ENCODE results near the gene TMEM272. TPM values are rescaled to one million over a fixed set of nuclear protein-coding genes. Genes with fewer than 3 reads are reported as not detected.

Gene TMEM272
- total and polyA plus RNA-seq, 2 donors (not counting 3 experiments of a cell fraction or from before 2014, with no cell fraction given): not detected

DNA sequence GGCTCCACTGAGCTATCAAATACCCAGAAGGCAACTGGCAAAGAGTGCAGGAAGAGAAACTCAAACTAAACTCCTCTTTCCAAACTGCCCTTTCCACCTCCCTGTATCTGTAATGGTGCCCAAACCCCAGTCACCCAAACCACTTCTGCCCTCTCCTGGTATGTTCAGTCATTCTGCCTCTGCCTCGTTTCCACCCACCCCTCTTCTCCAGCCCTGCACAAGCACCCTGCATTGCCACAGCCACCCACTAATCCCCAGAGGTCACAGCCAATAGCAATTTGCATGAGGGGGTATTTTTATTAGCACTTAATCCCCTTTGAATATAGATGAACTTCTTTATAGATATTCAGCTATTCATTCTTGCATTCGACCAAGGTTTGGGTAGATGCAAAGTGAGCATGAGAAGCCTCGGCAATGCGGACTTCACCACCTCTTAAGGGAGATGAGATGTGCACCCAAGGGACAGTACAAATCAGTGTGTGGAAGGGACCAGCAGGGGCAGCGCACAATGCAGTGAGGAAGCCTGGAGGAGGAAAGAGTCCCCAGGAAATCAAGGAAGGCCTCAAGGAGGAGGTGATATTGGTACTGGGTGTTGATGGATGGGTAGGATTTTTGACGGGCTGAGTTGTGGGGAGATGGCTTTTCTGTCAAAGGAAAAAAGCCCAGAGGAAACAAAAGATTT is 12.4 kb downstream of the TMEM272 start:
- no peak overlapping the region for H3K4me3 ChIP-seq (replicated peaks in 1 of 3; ENCODE audit: insufficient read depth in 1 of 3, low read depth in 1 of 3, low read length in 3 of 3)
- dilution Hi-C loops (cut with MboI; ENCODE audit: extremely low pct_ligation_motif_present, low sequenced_read_pairs) (no loop called here), intact Hi-C loops (cut with micrococcal nuclease) (no loop called here)
- H3K9ac ChIP-seq (replicated peaks; ENCODE audit: extremely low read depth, insufficient read depth, low read length): no peak overlapping the region
- H3K36me3 ChIP-seq (ENCODE audit: control insufficient read depth in 2 of 2, extremely low read depth in 1 of 2, insufficient read depth in 2 of 2, low read length in 2 of 2): no peaks in the 10 kb centered on the region
- H3K4me1 ChIP-seq (ENCODE audit: control insufficient read depth, extremely low read depth, insufficient read depth, low read length): no peaks in the 10 kb centered on the region
- H4K20me1 ChIP-seq (replicated peaks; ENCODE audit: control insufficient read depth, extremely low read depth, insufficient read depth, low read length): no peaks in the 10 kb centered on the region
- H2AFZ ChIP-seq (ENCODE audit: low read depth, low read length): no peak overlapping the region
- H3K9me1 ChIP-seq (replicated peaks; ENCODE audit: control insufficient read depth, extremely low read depth, insufficient read depth, low read length): no peaks in the 10 kb centered on the region
- FAIRE-seq: no peak
- H3K4me2 ChIP-seq (ENCODE audit: insufficient read depth, low read length): no peak overlapping the region
- CTCF ChIA-PET: interaction anchor here (1.3 to 3.7 kb wide), 5 partner anchors 13 to 707 kb away, joined by 3 to 15 read pairs (median 6); partner anchors contain the start of gene TMEM272
- peak; percentile 24 for DNase-seq (ENCODE audit: low read depth, low spot score)
- POLR2A ChIA-PET: no interaction called here
- TF ChIP-seq JUN (IDR thresholded peaks at IDR 0.05; ENCODE audit: borderline replicate concordance, insufficient read depth, insufficient read length, low read depth): no peak
- TF ChIP-seq, protein P1, sequence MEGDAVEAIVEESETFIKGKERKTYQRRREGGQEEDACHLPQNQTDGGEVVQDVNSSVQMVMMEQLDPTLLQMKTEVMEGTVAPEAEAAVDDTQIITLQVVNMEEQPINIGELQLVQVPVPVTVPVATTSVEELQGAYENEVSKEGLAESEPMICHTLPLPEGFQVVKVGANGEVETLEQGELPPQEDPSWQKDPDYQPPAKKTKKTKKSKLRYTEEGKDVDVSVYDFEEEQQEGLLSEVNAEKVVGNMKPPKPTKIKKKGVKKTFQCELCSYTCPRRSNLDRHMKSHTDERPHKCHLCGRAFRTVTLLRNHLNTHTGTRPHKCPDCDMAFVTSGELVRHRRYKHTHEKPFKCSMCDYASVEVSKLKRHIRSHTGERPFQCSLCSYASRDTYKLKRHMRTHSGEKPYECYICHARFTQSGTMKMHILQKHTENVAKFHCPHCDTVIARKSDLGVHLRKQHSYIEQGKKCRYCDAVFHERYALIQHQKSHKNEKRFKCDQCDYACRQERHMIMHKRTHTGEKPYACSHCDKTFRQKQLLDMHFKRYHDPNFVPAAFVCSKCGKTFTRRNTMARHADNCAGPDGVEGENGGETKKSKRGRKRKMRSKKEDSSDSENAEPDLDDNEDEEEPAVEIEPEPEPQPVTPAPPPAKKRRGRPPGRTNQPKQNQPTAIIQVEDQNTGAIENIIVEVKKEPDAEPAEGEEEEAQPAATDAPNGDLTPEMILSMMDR (IDR thresholded peaks at IDR 0.05; ENCODE audit: extremely low read depth in 1 of 2, insufficient read depth in 1 of 2, low read depth in 1 of 2, low read length in 2 of 2): peak in 1 of 2 donors; percentile 28
- H3K27me3 ChIP-seq (ENCODE audit: control insufficient read depth in 2 of 2, insufficient read depth in 2 of 2, low read length in 2 of 2): peaks cover 0 to 6% of the 10 kb centered on the region in 2 experiments
- no TSS peak for BruUV-seq (replicated peaks)
- no peaks in the 10 kb centered on the region for H3K9me3 ChIP-seq (replicated peaks; ENCODE audit: control insufficient read depth, insufficient read depth, low read length)
- no peaks in the 10 kb centered on the region for H3K79me2 ChIP-seq (ENCODE audit: control insufficient read depth, insufficient read depth, low read length)
- no peak overlapping the region for H3K27ac ChIP-seq (ENCODE audit: insufficient read depth, low read depth, low read length)

DNA sequence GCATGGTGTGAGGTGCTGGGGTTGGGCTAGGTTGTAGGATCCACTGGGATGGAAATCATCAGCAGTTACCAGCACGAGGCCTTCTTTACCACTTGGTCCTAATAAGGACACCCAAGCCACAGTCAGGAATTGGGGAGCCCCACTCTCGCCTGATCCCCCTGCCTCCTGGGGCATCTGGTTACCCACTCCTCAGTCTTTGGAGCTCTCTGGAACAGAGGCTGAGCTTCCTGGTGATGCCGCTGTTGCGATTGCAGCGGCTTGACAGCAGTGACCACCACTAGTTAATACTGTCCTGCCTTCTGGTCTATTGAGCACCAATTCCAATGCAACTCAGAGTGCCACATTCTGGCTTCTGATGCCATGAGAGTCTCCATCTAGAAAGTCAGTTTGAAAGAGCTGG is 13.5 kb downstream of the TMEM272 start:
- H3K9me1 ChIP-seq (replicated peaks; ENCODE audit: control insufficient read depth, extremely low read depth, insufficient read depth, low read length): no peaks in the 10 kb centered on the region
- no peaks in the 10 kb centered on the region for H3K9me3 ChIP-seq (replicated peaks; ENCODE audit: control insufficient read depth, insufficient read depth, low read length)
- H3K27me3 ChIP-seq (ENCODE audit: control insufficient read depth in 2 of 2, insufficient read depth in 2 of 2, low read length in 2 of 2): peaks cover 0 to 8% of the 10 kb centered on the region in 2 experiments
- H3K79me2 ChIP-seq (ENCODE audit: control insufficient read depth, insufficient read depth, low read length): no peaks in the 10 kb centered on the region
- DNase-seq (ENCODE audit: low read depth, low spot score) (no peak), FAIRE-seq (no peak)
- no peak overlapping the region for H3K9ac ChIP-seq (replicated peaks; ENCODE audit: extremely low read depth, insufficient read depth, low read length)
- H3K4me1 ChIP-seq (ENCODE audit: control insufficient read depth, extremely low read depth, insufficient read depth, low read length): no peaks in the 10 kb centered on the region
- no peak overlapping the region for H3K4me3 ChIP-seq (replicated peaks in 1 of 3; ENCODE audit: insufficient read depth in 1 of 3, low read depth in 1 of 3, low read length in 3 of 3)
- H3K4me2 ChIP-seq (ENCODE audit: insufficient read depth, low read length): no peak overlapping the region
- CTCF ChIA-PET: interaction anchor here (1.0 kb wide), 1 partner anchor 14 kb away, joined by 6 read pairs; no protein-coding TSS in a partner anchor
- H4K20me1 ChIP-seq (replicated peaks; ENCODE audit: control insufficient read depth, extremely low read depth, insufficient read depth, low read length): no peaks in the 10 kb centered on the region
- H2AFZ ChIP-seq (ENCODE audit: low read depth, low read length): no peak overlapping the region
- BruUV-seq (replicated peaks): no TSS peak
- H3K36me3 ChIP-seq (ENCODE audit: control insufficient read depth in 2 of 2, extremely low read depth in 1 of 2, insufficient read depth in 2 of 2, low read length in 2 of 2): no peaks in the 10 kb centered on the region
- intact Hi-C loops (cut with micrococcal nuclease): no loop called here
- dilution Hi-C loops (cut with MboI; ENCODE audit: extremely low pct_ligation_motif_present, low sequenced_read_pairs): no loop called here
- H3K27ac ChIP-seq (ENCODE audit: insufficient read depth, low read depth, low read length): no peak overlapping the region
- no peak for TF ChIP-seq JUN (IDR thresholded peaks at IDR 0.05; ENCODE audit: borderline replicate concordance, insufficient read depth, insufficient read length, low read depth)
- no peak for TF ChIP-seq MYC (IDR thresholded peaks at IDR 0.05; ENCODE audit: low read depth, low read length)
- no peak for TF ChIP-seq GATA2 (IDR thresholded peaks at IDR 0.05; ENCODE audit: insufficient read depth, insufficient read length, low read depth, low read length)
- TF ChIP-seq FOS (IDR thresholded peaks at IDR 0.05; ENCODE audit: borderline replicate concordance, insufficient read depth, low read length): no peak
- TF ChIP-seq, protein P2, sequence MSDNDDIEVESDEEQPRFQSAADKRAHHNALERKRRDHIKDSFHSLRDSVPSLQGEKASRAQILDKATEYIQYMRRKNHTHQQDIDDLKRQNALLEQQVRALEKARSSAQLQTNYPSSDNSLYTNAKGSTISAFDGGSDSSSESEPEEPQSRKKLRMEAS (IDR thresholded peaks at IDR 0.05; ENCODE audit: insufficient read depth, insufficient read length): no peak
- TF ChIP-seq POLR2A (IDR thresholded peaks at IDR 0.05; ENCODE audit: low read depth, low read length): no peak
- no peak for TF ChIP-seq EZH2 (IDR thresholded peaks at IDR 0.05; ENCODE audit: borderline replicate concordance, low read depth, low read length, severe bottlenecking)
- TF ChIP-seq POLR2AphosphoS5 (IDR thresholded peaks at IDR 0.05; ENCODE audit: insufficient read depth, low read depth, low read length): no peak
- POLR2A ChIA-PET: no interaction called here

All from endothelial cell of umbilical vein (primary cell).